Fibroblast of peridontal ligament (primary cell): ENCODE results near the gene SH3PXD2A.
"Not testable (repeated sequence)": the region's sequence is repeated elsewhere in the genome, so short reads cannot be mapped to it uniquely, and the experiment has no call there.

Experiments
- DNase-seq: peaks from one replicate; pipeline ENCODE4 v3.0.0-alpha.2; 2010; ENCODE audit errors: extremely low read depth

SH3PXD2A gene

DNA sequence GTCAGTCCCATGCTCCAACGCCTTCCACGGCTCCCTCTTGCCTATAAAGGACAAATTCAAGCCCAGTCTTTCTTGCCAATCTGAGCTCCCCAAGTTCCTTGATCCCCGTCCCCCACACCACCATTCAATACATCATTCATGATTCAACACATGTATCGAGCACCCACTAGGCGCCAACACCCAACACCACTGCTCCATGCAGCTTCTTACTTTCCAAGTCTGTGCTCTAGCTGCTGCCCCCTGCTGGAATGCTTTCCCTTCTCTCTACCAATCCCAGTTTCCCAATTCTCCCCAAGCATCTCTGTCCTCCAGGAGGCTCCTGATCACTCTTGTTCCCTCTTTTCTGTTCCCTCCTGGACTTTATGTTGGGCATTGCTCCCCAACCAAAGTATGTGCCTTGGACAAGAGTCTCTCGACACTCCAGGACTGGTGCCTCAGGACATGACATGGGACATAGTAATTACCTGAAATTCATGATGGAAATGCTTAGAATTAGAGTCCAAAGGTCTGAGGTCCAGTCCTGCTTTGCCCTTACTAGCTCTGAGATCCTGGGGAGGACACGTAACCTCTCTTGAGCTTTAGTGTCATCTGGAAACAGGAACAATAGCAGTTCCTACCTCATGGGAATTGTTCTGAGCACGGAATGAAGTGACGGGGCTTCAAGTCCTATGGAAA is 189.2 kb downstream of the SH3PXD2A start:
- DNase-seq, result no peak

- DNase-seq, result no peak
Measured at GRCh38 chr10:103665162-103665889, 190.1 kb downstream of the SH3PXD2A start.

DNA sequence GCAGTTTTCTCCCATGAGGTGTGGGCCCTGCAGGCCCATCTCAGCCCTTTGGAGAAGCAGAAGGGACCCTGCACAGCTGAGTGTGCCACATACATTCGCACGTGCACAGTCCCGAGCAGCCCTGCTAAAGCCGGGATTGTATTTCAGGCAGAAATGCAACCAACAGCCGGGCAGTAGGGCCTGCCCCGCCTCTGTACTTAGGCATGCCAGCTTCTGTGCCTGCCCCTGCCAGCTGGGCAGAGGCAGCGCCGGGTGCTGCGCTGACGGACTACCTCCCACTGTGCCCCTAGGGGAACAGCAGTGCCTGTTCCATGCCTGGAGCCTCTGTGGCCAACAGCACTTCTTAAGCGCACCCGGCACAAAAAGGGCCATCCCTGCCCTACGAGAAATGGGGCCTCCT is 191.6 kb downstream of the SH3PXD2A start:
- no peak for DNase-seq

DNA sequence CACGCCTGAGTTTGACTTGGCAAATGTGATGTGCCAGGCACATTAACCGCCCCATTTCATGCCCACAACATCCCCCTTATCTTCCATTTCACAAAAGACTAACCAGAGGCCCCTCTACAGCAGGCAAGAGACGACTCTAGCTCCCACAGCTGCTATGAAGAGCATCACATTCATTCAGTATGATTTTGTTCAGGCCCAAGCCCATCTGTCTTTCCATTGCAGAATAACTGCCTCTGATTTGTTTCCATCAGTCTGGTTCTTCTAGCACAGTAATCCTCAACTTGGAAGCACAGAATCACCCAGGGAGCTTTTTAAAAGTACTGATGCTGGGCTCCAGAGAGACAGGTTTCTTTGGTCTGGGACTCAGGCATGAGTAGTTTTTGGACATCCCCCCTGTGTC is 192.1 kb downstream of the SH3PXD2A start:
- DNase-seq, result no peak

- not testable (repeated sequence) for DNase-seq
Measured at GRCh38 chr10:103662704-103663103, 192.7 kb downstream of the SH3PXD2A start.

DNA sequence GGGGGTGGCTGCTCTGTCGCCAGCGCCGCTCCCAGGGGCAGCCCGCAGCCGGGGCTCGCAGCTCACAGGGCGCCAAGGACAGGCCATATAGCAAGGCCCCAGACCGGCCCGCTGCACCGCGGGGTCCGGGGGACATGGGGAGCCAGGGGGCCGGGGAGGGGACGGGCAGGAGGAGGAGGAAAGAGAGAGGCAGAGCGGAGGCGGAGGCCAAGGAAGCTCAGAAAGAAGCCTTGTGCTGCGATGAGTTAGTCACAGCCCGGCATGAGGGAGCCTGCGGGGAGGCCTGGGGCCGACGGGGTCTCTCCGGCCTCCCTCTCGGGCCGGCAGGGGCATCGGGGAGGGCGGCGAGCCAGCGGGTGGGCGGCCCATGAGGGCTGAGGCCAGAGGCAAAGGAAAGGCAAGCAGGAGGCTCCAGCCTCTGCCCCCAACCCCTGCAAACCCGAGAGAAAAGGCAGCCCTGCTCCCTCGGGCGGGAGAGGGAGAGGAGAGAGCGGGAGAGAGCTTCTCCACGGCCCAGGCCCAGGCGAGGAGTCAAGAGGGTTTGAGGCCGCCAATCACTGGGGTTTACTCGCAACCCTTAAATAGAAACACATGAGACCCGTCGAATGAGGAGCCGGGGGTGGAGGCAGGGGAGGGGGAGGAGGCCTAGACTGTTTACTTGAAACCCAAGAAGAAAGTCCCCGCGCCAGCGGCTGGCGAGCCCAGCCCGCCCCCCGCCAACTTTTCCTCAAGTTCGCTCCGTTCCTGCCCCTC is 194.0 kb downstream of the SH3PXD2A start:
- peak; percentile 96 for DNase-seq

- DNase-seq, result peak; percentile 31
Measured at GRCh38 chr10:103660364-103661197, 194.8 kb downstream of the SH3PXD2A start.

DNA sequence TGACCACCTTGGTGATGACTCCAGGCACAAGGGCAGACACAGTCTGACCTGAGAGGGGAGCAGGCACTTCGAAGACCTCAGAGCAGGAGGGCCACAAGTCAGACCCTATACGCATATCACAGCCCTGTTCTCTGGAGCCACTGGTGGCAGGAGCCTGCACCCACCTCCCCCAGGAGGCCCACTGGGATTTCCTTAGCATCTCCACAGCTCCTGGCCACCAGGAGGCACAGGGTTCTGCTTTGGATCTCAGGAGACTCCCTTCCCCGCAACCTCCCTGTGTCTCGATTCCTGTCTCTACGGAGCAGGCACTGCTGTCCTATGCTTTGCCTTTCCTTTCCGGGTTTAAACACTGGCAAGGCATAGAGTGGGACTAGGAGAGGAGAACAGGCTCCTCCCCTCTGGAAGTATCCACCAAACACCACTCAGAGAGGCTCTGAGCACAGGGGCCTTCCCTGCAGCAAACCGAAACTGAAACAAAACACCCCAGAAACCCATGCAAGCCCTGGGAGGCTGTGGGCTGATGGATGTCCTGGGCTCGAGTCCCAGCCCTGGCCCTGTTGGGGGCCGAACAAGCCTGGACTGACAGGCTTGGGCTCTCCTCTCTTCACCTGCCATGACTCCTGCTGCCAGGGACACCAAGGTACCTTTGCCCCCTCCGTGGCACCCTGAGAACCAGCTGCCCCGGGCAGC is 195.6 kb downstream of the SH3PXD2A start:
- DNase-seq, result peak; percentile 88

- DNase-seq, result no peak
Measured at GRCh38 chr10:103658049-103658577, 197.3 kb downstream of the SH3PXD2A start.

DNA sequence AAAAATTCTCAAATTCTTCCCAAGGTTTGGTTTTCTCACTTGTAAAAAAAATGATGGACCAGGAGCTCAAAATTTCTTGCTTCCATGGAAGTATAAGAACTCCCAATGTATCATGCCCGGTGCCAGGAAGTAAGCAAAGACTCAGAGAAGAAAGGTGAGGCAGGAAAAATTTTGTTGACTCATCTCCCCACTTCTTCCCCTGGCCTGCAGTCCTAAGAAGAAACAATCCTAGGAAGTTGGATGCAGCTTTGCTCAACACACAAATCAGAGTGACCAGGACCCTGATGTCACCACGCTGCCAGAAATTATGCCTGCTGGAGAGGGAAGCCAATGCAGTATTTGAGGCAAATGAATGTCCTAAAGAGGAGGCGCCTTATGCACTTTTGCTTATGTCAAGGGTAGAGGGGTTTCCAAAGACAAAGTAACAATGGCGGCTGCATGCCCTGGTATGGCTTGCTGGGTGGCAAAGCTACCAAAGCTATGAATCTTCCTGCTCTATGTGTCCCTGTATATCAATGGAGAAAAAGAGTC is 198.2 kb downstream of the SH3PXD2A start:
- no peak for DNase-seq

DNA sequence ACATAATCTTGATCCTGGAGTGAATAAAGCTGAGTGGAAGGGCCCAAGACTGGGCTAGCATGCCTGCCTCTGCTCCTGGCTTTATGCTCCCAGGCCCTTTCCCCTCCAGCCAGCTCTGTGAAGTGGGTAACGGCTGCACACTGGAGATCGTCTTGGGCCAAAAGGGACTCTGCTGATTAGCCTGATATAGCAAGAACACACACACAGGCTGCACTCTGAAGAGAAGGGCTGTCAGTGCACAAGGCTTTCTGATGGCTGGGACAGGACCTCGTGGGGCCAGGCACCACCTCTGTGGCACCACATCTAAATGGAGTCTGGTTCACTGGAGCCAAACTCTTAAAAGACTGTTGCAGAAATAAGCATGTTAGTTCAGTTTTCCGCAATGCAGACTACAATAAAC is 200.5 kb downstream of the SH3PXD2A start:
- no peak for DNase-seq

DNA sequence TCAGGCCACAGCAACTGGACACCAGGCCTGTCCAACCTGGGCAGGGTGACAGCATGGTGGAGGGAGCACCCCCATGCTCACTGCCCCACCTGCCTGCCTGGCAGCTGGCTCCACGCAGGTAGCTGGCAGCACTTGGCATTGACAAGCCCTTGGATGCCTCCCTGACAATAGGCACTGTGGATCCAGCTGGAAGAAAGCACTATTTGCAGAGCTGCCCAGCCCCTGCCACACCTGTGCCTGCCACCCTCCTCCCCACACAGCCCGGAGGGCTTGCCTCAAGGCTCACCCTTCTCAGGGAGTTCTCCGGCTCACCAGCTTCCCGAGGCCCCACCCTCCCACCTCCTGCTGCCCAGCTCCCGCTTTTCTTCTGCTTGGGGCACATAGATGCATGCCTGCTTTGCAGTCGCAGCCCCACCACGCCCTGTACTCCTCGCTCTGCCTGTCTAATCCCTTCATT is 201.8 kb downstream of the SH3PXD2A start:
- DNase-seq, result no peak

DNA sequence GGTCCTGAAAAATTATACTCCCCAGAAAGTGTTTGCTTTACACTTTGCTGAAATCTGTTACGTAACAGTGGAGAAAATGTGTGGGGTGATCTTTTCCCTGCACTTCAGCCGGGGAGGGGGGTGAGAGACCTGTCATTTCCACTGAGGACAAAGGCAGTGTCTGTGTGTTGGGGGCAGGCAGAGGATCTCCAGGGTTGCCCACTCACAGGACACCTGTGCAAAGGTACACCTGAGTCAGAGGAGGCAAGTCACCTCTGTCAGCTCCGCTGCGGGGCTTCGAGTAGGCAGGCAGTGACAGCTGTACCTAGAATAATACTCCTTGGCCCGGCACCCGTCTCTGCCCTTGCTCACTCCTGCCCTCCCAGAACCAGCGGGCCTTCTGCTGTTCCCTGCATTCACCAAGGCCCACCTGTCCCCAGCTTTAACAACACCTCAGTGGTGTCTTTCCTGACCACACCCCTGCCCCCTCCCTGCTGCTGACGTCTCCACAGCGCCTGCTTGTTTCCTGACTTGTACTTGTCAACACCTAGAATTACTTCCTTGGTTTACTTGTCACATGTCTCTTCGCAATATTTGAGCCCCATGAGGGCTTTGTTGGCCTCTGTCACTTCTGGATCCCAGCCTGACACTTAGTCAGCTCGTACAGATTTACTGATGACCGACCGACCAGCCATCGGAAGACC is 202.6 kb downstream of the SH3PXD2A start:
- peak; percentile 42 for DNase-seq

DNA sequence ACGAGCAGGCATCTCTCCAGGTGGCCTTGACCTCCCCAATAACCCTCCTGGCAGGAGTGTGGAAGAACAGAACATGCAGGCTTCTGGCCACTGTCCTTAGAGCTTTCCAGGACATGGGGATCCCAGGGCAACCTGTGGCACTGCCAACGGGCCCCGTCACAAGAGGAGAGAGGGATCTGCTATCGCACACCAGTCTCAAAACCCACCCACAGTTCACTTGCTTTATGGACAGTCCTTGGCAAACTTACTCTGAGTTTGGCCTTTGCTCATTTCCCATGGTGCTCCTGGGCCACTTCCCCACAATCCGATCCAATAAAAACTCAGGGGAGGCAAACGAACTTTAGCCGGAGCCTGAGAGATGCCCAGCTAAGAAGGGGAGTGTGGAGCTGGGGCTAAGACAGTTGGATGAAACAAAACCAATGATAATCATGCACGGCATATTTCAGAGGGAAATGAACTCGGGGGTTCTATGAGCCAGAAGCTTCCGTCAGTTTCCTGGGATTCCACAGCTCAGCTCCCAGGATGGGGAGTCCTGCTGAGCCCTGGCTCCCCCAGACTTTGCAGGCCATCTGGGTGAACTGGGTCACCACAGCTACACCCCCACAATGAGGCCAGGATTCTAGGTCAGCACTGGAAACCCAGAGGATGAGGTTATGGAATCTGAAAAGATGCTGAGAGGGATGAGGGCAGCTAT is 203.4 kb downstream of the SH3PXD2A start:
- no peak for DNase-seq

DNA sequence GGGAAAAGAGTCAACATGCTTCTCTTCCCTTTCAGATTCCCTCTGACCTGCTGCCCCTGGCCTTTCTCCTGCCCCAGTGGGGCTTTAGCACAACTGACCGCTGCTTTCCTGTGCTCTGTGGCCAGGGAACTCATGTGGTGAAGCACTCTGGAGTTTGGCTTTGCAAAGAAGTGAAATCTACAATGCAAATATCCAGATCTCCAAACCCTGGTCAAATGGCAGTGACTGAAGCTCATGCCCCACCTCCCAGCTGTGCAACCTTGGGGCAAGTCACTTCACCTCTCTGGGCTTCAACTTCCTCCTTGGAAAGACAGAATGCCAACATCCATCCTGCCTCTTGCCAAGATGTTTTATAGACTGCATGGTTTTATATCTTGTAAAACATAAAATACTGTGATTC is 204.0 kb downstream of the SH3PXD2A start:
- DNase-seq, result no peak

DNA sequence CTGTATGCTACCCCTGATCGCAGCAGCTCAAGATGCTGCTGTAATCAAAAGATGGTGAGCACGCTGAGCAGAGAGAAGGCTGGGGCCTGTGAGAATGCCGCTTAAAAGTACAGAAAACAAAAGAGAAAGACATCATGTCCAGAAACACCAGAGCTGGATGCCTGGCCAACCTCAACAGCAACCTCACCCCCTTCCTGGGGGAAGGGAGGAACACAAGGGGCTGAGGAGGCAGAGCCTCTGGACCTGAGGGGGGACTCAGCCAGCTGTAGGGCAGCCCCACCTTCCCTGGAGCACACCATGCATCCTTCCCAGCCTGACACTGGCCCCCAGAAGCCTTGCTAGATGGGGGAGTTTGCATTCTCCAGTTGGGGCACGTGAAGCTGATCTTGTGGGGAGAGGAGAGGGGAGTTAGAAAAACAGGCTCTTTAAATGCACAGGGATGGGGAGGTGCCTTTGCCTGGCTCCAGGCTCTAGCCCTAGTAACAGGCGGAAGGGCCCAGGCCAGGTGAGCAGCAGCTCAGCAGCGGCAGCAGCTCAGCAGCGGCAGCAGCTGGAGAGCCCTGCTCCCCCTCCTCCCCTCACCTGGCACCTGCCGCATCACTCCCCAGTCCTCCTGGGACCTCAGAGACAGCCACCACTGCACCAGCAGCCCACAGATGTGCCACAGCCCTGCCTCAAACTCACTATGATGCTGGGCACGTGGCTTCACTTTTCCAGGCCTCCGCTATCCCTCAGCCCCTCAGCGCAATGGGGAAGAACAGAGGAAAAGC is 205.5 kb downstream of the SH3PXD2A start:
- no peak for DNase-seq

GRCh38 chr10:103648636-103649532 is 206.5 kb downstream of the SH3PXD2A start:
- peak; percentile 90 for DNase-seq

- DNase-seq, result peak; percentile 69
Measured at GRCh38 chr10:103648251-103648635, 207.1 kb downstream of the SH3PXD2A start.
